NK-92 (cell line): Measurements from ENCODE around the gene SSBP3.

ENCODE experiments used
- DNase-seq: peaks from one replicate; lab custom pipeline; 2025; ENCODE audit not compliant: unreplicated experiment; lab: John Stamatoyannopoulos, UW

SSBP3 gene

GRCh38 chr1:54272772-54273091 is 133.5 kb downstream of the SSBP3 start:
- DNase-seq: no peak

- DNase-seq: no peak
These were observed 134.1 kb downstream of the SSBP3 start for GRCh38 chr1:54272134-54272533.

GRCh38 chr1:54271341-54271740 is 134.9 kb downstream of the SSBP3 start:
- DNase-seq: no peak

GRCh38 chr1:54270543-54270942 is 135.7 kb downstream of the SSBP3 start:
- DNase-seq: no peak

- no peak for DNase-seq
These were observed 137.4 kb downstream of the SSBP3 start for GRCh38 chr1:54268762-54269297.

GRCh38 chr1:54267815-54268761 is 138.1 kb downstream of the SSBP3 start:
- no peak for DNase-seq

GRCh38 chr1:54266908-54267307 is 139.3 kb downstream of the SSBP3 start:
- no peak for DNase-seq

GRCh38 chr1:54266195-54266594 is 140.0 kb downstream of the SSBP3 start:
- no peak for DNase-seq

GRCh38 chr1:54265659-54266058 is 140.5 kb downstream of the SSBP3 start:
- no peak for DNase-seq

- DNase-seq: no peak
These were observed 141.1 kb downstream of the SSBP3 start for GRCh38 chr1:54265126-54265525.

- no peak for DNase-seq
These were observed 142.5 kb downstream of the SSBP3 start for GRCh38 chr1:54263601-54264226.

- DNase-seq: no peak
These were observed 143.9 kb downstream of the SSBP3 start for GRCh38 chr1:54262244-54262643.

GRCh38 chr1:54260810-54261209 is 145.4 kb downstream of the SSBP3 start:
- no peak for DNase-seq

- DNase-seq: no peak
These were observed 146.6 kb downstream of the SSBP3 start for GRCh38 chr1:54259546-54260140.

GRCh38 chr1:54257876-54258275 is 148.3 kb downstream of the SSBP3 start:
- DNase-seq: no peak

GRCh38 chr1:54257346-54257620 is 148.9 kb downstream of the SSBP3 start:
- no peak for DNase-seq

GRCh38 chr1:54256522-54257345 is 149.5 kb downstream of the SSBP3 start:
- DNase-seq: no peak

- DNase-seq: no peak
These were observed 151.0 kb downstream of the SSBP3 start for GRCh38 chr1:54255026-54255702.

- DNase-seq: no peak
These were observed 152.1 kb downstream of the SSBP3 start for GRCh38 chr1:54254055-54254454.

GRCh38 chr1:54253480-54253879 is 152.7 kb downstream of the SSBP3 start:
- DNase-seq: no peak
